ENCODE measurements around the gene USP1.

Gene USP1, protein sequence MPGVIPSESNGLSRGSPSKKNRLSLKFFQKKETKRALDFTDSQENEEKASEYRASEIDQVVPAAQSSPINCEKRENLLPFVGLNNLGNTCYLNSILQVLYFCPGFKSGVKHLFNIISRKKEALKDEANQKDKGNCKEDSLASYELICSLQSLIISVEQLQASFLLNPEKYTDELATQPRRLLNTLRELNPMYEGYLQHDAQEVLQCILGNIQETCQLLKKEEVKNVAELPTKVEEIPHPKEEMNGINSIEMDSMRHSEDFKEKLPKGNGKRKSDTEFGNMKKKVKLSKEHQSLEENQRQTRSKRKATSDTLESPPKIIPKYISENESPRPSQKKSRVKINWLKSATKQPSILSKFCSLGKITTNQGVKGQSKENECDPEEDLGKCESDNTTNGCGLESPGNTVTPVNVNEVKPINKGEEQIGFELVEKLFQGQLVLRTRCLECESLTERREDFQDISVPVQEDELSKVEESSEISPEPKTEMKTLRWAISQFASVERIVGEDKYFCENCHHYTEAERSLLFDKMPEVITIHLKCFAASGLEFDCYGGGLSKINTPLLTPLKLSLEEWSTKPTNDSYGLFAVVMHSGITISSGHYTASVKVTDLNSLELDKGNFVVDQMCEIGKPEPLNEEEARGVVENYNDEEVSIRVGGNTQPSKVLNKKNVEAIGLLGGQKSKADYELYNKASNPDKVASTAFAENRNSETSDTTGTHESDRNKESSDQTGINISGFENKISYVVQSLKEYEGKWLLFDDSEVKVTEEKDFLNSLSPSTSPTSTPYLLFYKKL

DNA sequence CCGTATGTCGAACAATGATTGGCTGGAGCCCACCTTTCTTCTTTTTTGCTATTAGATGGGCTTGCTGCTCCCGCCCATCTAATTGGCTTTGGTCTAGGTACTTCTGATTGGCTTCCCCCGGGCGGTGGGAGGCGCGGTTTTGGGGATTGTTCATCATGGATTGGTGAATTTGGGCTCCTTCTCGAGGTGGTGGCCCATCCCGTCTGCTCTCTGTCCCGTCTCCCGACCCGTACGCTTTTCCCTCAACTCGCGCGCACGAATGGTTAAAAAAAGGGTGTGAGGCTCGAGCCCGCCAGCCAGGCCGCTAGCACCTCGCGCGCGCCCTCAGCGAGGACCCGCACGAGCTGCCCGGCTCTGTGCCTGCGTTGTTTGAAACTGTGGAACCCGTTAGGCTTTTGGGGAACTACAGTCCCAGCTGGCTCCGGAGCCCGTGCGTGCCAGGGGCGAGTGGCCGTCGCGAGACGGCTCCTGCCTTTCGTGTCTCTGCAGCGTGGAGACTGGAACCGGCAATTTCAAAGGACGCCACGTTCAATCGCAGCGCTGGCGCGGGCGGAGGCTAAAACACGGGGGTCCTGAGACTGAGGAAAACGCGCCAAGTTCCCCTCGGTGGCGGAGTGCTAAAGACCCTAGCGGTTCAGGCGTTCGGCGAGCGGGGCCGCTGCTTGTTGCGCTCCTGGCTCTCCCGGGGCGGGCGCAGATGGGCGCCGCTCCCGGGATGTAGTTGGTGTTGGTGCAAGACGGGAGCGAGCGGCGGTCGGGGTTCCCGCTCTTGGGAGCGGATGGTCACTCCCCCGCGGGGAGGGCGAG is at the start of gene USP1:
Gene USP1 (plus strand): TSS at position 584 of the 807 bp plus-strand sequence. CDS start 2,819 bp downstream, outside the sequence.
- peak within 1 kb of the TSS; percentile 89 for H3K4me3 ChIP-seq (ENCODE audit: low read depth, low read length)
- ChIA-PET POLR2A (interaction anchor here (0.6 kb wide), 1 partner anchor 12 kb away, joined by 4 read pairs; no protein-coding TSS in a partner anchor), CTCF (interaction anchor here (1.2 kb wide), 1 partner anchor 310 kb away, joined by 3 read pairs; no protein-coding TSS in a partner anchor)
- peak; percentile 99 for DNase-seq (ENCODE audit: low read depth, low spot score)
- TF ChIP-seq, protein P1, sequence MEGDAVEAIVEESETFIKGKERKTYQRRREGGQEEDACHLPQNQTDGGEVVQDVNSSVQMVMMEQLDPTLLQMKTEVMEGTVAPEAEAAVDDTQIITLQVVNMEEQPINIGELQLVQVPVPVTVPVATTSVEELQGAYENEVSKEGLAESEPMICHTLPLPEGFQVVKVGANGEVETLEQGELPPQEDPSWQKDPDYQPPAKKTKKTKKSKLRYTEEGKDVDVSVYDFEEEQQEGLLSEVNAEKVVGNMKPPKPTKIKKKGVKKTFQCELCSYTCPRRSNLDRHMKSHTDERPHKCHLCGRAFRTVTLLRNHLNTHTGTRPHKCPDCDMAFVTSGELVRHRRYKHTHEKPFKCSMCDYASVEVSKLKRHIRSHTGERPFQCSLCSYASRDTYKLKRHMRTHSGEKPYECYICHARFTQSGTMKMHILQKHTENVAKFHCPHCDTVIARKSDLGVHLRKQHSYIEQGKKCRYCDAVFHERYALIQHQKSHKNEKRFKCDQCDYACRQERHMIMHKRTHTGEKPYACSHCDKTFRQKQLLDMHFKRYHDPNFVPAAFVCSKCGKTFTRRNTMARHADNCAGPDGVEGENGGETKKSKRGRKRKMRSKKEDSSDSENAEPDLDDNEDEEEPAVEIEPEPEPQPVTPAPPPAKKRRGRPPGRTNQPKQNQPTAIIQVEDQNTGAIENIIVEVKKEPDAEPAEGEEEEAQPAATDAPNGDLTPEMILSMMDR (IDR thresholded peaks at IDR 0.05; ENCODE audit: insufficient read depth, low read length, missing control alignments): no peak

DNA sequence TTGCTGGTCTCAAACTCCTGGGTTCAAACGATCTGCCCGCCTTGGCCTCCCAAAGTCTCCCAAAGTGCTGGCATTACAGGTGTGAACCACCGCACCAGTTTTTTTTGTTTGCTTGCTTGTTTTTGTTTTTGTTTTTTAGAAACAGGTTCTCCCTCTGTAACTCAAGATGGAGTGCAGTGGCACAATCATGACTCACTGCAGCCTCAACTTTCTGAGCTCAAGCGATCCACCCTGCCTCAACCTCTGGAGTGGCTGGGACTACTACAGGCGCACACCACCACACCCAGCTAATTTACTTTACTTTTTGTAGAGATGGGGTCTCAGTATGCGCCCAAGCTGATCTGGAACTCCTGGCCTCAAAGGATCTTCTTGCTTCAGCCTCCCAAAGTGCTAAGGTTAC is 47.3 kb upstream of the USP1 start:
- no peak overlapping the region for H3K4me3 ChIP-seq (ENCODE audit: low read depth, low read length)
- no peak for DNase-seq (ENCODE audit: low read depth, low spot score)
- CTCF ChIA-PET: interaction anchor here (1.0 to 2.1 kb wide), 2 partner anchors 27 to 214 kb away, joined by 3 to 9 read pairs; no protein-coding TSS in a partner anchor
- POLR2A ChIA-PET: no interaction called here
- TF ChIP-seq, protein P1 (IDR thresholded peaks at IDR 0.05; ENCODE audit: insufficient read depth, low read length, missing control alignments): no peak

DNA sequence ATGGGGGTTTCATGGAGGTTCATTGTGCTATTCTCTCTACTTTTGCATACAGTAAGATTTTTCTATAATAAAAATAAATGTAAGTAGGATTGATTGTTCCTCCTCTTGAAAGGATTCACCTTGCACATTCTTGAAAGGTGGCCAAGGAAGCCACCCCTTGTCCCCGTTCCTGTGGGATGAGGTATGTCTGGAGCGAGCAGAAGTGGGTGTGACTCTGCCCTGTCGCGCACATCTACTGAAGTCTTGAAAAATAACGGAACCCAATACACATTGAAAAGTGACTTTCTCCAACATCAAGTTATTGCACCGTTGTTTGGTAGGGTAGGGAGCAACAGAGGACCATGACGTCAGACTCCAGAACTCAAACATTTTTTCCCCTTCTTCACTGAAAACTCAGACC is 46.8 kb upstream of the USP1 start:
- ChIA-PET POLR2A (no interaction called here), CTCF (no interaction called here)
- TF ChIP-seq, protein P1 (IDR thresholded peaks at IDR 0.05; ENCODE audit: insufficient read depth, low read length, missing control alignments): no peak
- H3K4me3 ChIP-seq (ENCODE audit: low read depth, low read length): no peak overlapping the region
- DNase-seq (ENCODE audit: low read depth, low spot score): no peak

DNA sequence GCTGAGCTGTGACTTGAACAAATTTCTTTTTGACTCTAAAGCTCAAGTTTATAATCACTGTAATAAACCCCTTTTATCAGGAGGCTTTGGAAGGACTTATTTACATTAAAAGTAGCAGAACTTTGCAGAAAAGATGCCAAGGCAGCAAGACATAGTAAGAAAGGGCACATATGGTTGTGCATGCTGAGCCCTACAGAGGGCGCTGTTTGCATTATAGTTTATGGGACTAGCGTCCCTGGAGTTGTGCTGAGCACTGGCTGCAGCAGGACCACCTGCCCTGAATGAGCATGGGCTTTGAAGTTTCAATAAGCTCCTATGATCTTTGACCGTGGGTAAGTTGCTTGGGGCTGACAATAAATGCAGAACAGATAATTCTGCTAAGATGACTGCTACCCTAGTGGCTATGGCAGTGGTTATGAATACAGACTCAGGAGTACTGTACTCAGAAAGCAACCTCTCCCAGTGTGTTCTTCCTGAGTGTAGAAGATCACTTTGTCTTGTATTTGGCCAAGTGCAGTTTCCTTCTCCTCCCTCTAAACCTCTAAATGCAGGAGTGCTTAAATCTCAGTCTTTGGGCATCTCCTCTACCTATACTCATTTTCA is 45.4 kb upstream of the USP1 start:
- CTCF ChIA-PET: interaction anchor here (0.9 to 2.2 kb wide), 3 partner anchors 12 to 216 kb away, joined by 3 to 6 read pairs (median 4); no protein-coding TSS in a partner anchor
- TF ChIP-seq, protein P1 (IDR thresholded peaks at IDR 0.05; ENCODE audit: insufficient read depth, low read length, missing control alignments): peak; percentile 34
- DNase-seq (ENCODE audit: low read depth, low spot score): no peak
- no peak overlapping the region for H3K4me3 ChIP-seq (ENCODE audit: low read depth, low read length)
- POLR2A ChIA-PET: no interaction called here

DNA sequence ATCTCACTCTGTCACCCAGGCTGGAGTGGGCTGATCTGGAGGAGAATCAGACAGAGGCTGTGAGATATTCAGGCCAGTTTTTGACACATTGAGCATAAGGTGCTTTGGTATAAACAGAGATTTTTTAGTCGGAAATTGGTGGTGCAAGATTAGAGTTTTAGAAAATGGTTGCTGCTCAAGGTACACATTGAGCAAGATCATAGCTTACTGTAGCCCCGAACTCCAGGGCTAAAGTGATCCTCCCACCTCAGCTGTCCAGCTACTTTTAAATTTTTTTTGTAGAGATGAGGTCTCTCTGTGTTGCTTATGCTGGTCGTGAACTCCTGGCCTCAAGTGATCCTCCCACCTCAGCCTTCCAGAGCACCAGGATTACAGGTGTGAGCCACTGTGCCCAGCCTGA is 43.9 kb upstream of the USP1 start:
- TF ChIP-seq, protein P1 (IDR thresholded peaks at IDR 0.05; ENCODE audit: insufficient read depth, low read length, missing control alignments): no peak
- H3K4me3 ChIP-seq (ENCODE audit: low read depth, low read length): no peak overlapping the region
- no peak for DNase-seq (ENCODE audit: low read depth, low spot score)
- ChIA-PET POLR2A (no interaction called here), CTCF (interaction anchor here (2.1 to 2.2 kb wide), 2 partner anchors 10 to 217 kb away, joined by 6 to 8 read pairs; no protein-coding TSS in a partner anchor)

All from AG04449 (cell line).